ENCODE measurements around the gene RPS6KA3. TPM values are rescaled to one million over a fixed set of nuclear protein-coding genes. Genes with fewer than 3 reads are reported as not detected.

The RPS6KA3 gene
- total RNA-seq, 1 donor from 2014 or later, result 50.9 TPM

DNA sequence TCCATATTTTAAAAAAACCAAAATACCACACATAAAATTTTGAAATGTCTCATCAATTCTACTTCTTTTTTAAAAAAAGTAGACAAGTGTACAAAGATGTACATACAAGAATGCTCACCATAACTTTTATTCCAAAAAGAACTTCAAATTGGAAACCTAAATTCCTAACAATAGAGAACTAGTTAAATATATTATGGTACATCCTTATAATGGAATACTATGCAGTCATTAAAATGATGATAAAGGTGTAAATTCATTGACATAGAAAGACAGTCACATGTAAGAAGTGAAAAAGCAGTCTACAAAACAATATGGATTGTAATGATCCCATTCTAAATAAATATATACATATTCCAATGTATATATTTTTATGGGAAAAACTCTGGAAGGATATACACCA lies 31.0 kb downstream of the RPS6KA3 start:
- no peaks in the 10 kb centered on the region for H3K27me3 Mint-ChIP-seq (ENCODE audit: unreplicated experiment)
- H3K4me1 Mint-ChIP-seq (ENCODE audit: unreplicated experiment), result no peaks in the 10 kb centered on the region
- H3K36me3 Mint-ChIP-seq (ENCODE audit: low read depth, unreplicated experiment), result no peaks in the 10 kb centered on the region
- H3K27ac Mint-ChIP-seq (ENCODE audit: unreplicated experiment), result no peak overlapping the region
- TF ChIP-seq, protein P1, sequence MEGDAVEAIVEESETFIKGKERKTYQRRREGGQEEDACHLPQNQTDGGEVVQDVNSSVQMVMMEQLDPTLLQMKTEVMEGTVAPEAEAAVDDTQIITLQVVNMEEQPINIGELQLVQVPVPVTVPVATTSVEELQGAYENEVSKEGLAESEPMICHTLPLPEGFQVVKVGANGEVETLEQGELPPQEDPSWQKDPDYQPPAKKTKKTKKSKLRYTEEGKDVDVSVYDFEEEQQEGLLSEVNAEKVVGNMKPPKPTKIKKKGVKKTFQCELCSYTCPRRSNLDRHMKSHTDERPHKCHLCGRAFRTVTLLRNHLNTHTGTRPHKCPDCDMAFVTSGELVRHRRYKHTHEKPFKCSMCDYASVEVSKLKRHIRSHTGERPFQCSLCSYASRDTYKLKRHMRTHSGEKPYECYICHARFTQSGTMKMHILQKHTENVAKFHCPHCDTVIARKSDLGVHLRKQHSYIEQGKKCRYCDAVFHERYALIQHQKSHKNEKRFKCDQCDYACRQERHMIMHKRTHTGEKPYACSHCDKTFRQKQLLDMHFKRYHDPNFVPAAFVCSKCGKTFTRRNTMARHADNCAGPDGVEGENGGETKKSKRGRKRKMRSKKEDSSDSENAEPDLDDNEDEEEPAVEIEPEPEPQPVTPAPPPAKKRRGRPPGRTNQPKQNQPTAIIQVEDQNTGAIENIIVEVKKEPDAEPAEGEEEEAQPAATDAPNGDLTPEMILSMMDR (IDR thresholded peaks at IDR 0.05; ENCODE audit: unreplicated experiment), result no peak
- DNase-seq (ENCODE audit: low spot score), result no peak
- no peak overlapping the region for H3K4me3 Mint-ChIP-seq (ENCODE audit: unreplicated experiment)
- no peaks in the 10 kb centered on the region for H3K9me3 Mint-ChIP-seq (ENCODE audit: unreplicated experiment)

DNA sequence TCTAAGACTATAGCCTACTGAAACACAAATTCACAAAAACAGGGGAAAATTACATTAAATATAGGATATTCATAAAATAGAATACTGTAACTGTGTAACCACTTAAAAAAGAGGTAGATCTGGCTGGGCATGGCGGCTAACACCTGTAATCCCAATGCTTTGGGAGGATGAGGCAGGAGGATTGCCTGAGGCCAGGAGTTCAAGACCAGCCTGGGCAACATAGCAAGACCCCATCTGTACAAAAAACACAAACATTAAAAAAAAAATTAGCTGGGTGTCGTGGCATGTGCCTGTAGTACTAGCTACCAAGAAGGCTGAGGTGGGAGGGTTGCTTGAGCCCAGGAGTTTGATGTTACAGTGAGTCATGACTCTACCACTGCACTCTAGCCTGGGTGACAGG lies 33.4 kb downstream of the RPS6KA3 start:
- Mint-ChIP-seq H3K4me1 (ENCODE audit: unreplicated experiment) (peaks cover 4% of the 10 kb centered on the region), H3K4me3 (ENCODE audit: unreplicated experiment) (no peak overlapping the region), H3K9me3 (ENCODE audit: unreplicated experiment) (no peaks in the 10 kb centered on the region), H3K27me3 (ENCODE audit: unreplicated experiment) (no peaks in the 10 kb centered on the region), H3K36me3 (ENCODE audit: low read depth, unreplicated experiment) (no peaks in the 10 kb centered on the region), H3K27ac (ENCODE audit: unreplicated experiment) (no peak overlapping the region)
- DNase-seq (ENCODE audit: low spot score), result no peak
- TF ChIP-seq, protein P1 (IDR thresholded peaks at IDR 0.05; ENCODE audit: unreplicated experiment), result no peak

DNA sequence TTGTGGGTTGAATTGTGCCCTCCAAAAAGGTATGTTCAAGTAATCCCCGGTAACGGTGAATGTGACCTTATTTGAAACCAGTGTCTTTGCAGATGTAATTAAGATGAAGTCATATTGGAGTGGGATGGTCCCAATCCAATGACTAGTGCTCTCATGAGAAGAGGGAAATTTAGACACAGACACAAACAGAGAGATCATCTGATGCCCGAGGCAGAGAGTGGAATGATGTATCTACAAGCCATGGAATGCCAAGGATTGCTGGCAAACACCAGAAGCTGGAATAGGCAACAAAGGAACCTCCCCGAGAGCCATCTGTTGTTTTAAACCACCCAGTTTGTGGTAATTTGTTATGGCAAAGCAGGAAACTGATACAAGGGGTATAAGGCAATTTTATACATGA lies 35.1 kb downstream of the RPS6KA3 start:
- Mint-ChIP-seq H3K27me3 (ENCODE audit: unreplicated experiment) (no peaks in the 10 kb centered on the region), H3K4me1 (ENCODE audit: unreplicated experiment) (peaks cover 8% of the 10 kb centered on the region), H3K27ac (ENCODE audit: unreplicated experiment) (no peak overlapping the region), H3K36me3 (ENCODE audit: low read depth, unreplicated experiment) (no peaks in the 10 kb centered on the region), H3K4me3 (ENCODE audit: unreplicated experiment) (no peak overlapping the region), H3K9me3 (ENCODE audit: unreplicated experiment) (no peaks in the 10 kb centered on the region)
- TF ChIP-seq, protein P1 (IDR thresholded peaks at IDR 0.05; ENCODE audit: unreplicated experiment), result no peak
- DNase-seq (ENCODE audit: low spot score), result no peak

DNA sequence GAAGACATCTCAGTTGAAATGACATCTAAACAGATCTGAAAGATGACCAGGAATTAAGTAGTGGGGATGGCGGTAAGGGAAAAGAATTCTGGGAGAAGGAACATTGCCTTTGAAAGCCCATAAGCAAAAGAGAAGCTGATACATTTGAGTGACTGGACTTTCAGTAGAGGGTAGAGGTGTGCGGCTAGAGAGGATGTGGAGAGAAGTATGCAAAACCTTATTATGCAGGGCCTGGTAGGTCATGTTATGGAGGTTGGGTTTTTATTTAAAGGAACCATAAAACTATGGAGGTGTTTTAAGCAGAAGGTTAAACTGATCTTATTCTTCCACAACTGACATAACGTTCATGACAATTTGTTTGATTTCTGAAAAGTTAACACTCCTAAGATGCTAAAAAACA lies 36.3 kb downstream of the RPS6KA3 start:
- no peak for DNase-seq (ENCODE audit: low spot score)
- TF ChIP-seq, protein P1 (IDR thresholded peaks at IDR 0.05; ENCODE audit: unreplicated experiment), result no peak
- H3K36me3 Mint-ChIP-seq (ENCODE audit: low read depth, unreplicated experiment), result no peaks in the 10 kb centered on the region
- peaks cover 11% of the 10 kb centered on the region for H3K4me1 Mint-ChIP-seq (ENCODE audit: unreplicated experiment)
- H3K27ac Mint-ChIP-seq (ENCODE audit: unreplicated experiment), result no peak overlapping the region
- H3K9me3 Mint-ChIP-seq (ENCODE audit: unreplicated experiment), result no peaks in the 10 kb centered on the region
- H3K4me3 Mint-ChIP-seq (ENCODE audit: unreplicated experiment), result no peak overlapping the region
- H3K27me3 Mint-ChIP-seq (ENCODE audit: unreplicated experiment), result no peaks in the 10 kb centered on the region

DNA sequence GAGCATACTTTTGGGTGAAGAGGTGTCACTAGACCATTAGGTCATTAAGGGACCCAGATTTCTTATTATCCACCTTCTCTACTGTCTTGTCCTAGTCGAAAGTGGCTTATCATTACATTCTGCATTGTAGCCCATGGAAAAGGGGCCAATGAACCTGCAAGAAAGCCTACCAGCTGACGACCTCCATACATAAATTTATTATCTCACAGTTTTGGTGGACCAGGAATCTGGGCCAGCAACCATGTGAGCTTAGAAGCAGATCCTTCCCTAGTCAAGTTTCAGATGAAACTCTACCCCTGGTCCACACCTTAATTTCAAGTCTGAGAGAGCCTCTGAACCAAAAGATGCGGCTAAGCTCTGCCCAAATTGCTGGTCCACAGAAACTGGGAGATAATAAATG lies 37.6 kb downstream of the RPS6KA3 start:
- Mint-ChIP-seq H3K4me1 (ENCODE audit: unreplicated experiment) (peaks cover 15% of the 10 kb centered on the region), H3K9me3 (ENCODE audit: unreplicated experiment) (no peaks in the 10 kb centered on the region), H3K4me3 (ENCODE audit: unreplicated experiment) (no peak overlapping the region), H3K27me3 (ENCODE audit: unreplicated experiment) (no peaks in the 10 kb centered on the region), H3K36me3 (ENCODE audit: low read depth, unreplicated experiment) (no peaks in the 10 kb centered on the region), H3K27ac (ENCODE audit: unreplicated experiment) (no peak overlapping the region)
- TF ChIP-seq, protein P1 (IDR thresholded peaks at IDR 0.05; ENCODE audit: unreplicated experiment), result no peak
- no peak for DNase-seq (ENCODE audit: low spot score)
